ENCODE data around the gene MANF.
A peak's percentile ranks its signal among the peaks of the same experiment; 100 is the strongest.
"Not testable (repeated sequence)": the region's sequence is repeated elsewhere in the genome, so short reads cannot be mapped to it uniquely, and the experiment has no call there.

Gene MANF

GRCh38 chr3:51373658-51374421, 11.3 kb upstream of the MANF start:
- no peak for DNase-seq (ENCODE audit: low spot score)

GRCh38 chr3:51374456-51374855, 10.6 kb upstream of the MANF start:
- DNase-seq (ENCODE audit: low spot score), result no peak

- no peak for DNase-seq (ENCODE audit: low spot score)
Observed at GRCh38 chr3:51375136-51375535, 10.0 kb upstream of the MANF start.

GRCh38 chr3:51375571-51375970, 9.5 kb upstream of the MANF start:
- no peak for DNase-seq (ENCODE audit: low spot score)

- DNase-seq (ENCODE audit: low spot score), result no peak
Observed at GRCh38 chr3:51378065-51378464, 7.0 kb upstream of the MANF start.

- DNase-seq (ENCODE audit: low spot score), result no peak
Observed at GRCh38 chr3:51378726-51379125, 6.4 kb upstream of the MANF start.

GRCh38 chr3:51379301-51379700, 5.8 kb upstream of the MANF start:
- DNase-seq (ENCODE audit: low spot score), result no peak

- no peak for DNase-seq (ENCODE audit: low spot score)
Observed at GRCh38 chr3:51379746-51380455, 5.2 kb upstream of the MANF start.

- no peak for DNase-seq (ENCODE audit: low spot score)
Observed at GRCh38 chr3:51380601-51381332, 4.3 kb upstream of the MANF start.

GRCh38 chr3:51381333-51381705, 3.8 kb upstream of the MANF start:
- DNase-seq (ENCODE audit: low spot score), result no peak

- DNase-seq (ENCODE audit: low spot score), result no peak
Observed at GRCh38 chr3:51382076-51382745, 2.9 kb upstream of the MANF start.

- no peak for DNase-seq (ENCODE audit: low spot score)
Observed at GRCh38 chr3:51382947-51383578, 2.0 kb upstream of the MANF start.

GRCh38 chr3:51384055-51384725, 901 bp upstream of the MANF start:
- no peak for DNase-seq (ENCODE audit: low spot score)

- no peak for DNase-seq (ENCODE audit: low spot score)
Observed at GRCh38 chr3:51385621-51386091, 565 bp downstream of the MANF start.

GRCh38 chr3:51386159-51386851, 1.2 kb downstream of the MANF start:
- no peak for DNase-seq (ENCODE audit: low spot score)

GRCh38 chr3:51386852-51387229, 1.8 kb downstream of the MANF start:
- no peak for DNase-seq (ENCODE audit: low spot score)

- not testable (repeated sequence) for DNase-seq (ENCODE audit: low spot score)
Observed at GRCh38 chr3:51387281-51387680, 2.2 kb downstream of the MANF start.

GRCh38 chr3:51388286-51389029, 3.4 kb downstream of the MANF start:
- no peak for DNase-seq (ENCODE audit: low spot score)

GRCh38 chr3:51389423-51390183, 4.5 kb downstream of the MANF start:
- peak; percentile 31 for DNase-seq (ENCODE audit: low spot score)
